Psoas muscle (tissue), 8 donors: ENCODE data around the gene B3GAT3. TPM values are rescaled to one million over a fixed set of nuclear protein-coding genes. Genes with fewer than 3 reads are reported as not detected.
A peak's percentile ranks its signal among the peaks of the same experiment; 100 is the strongest.

ENCODE experiments used
- ATAC-seq, 4 donors: fragments of 200-7000 bp; cut with Tn5 transposase; one replicate each; pipeline ENCODE4 v1.9.1; 2020; ENCODE audit warnings: moderate library complexity in 3 of 4, mild to moderate bottlenecking in 2 of 4
- DNase-seq, 2 donors: peaks; one replicate each; pipeline ENCODE4 v3.0.0-alpha.2; 2020
- H3K27ac ChIP-seq: fragments of 200-600 bp; one replicate; pipeline ENCODE4 v1.8.0; 2022
- H3K27me3 ChIP-seq, 3 donors: fragments of 200-600 bp in 1 of 3; one replicate each; pipeline versions ENCODE4 v1.6.1 to v1.8.0; 2013 to 2022; ENCODE audit warnings: low read length in 2 of 3, mild to moderate bottlenecking in 2 of 3, moderate library complexity in 1 of 3; ENCODE audit not compliant: insufficient read depth in 3 of 3
- H3K36me3 ChIP-seq, 2 donors: fragments of 200-600 bp in 1 of 2; one replicate each; pipeline versions ENCODE4 v1.6.1 to v1.8.0; 2013 to 2022; ENCODE audit warnings: low read depth in 1 of 2, mild to moderate bottlenecking in 1 of 2, moderate library complexity in 1 of 2; ENCODE audit not compliant: insufficient read depth in 1 of 2
- H3K4me1 ChIP-seq: fragments of 200-600 bp; one replicate; pipeline ENCODE4 v1.8.0; 2022
- H3K4me3 ChIP-seq: fragments of 200-600 bp; one replicate; pipeline ENCODE4 v1.8.0; 2022; ENCODE audit warnings: mild to moderate bottlenecking
- H3K9me3 ChIP-seq: fragments of 200-600 bp; one replicate; pipeline ENCODE4 v1.8.0; 2022
- WGBS, 3 donors: extraction: QIAGEN DNeasy Blood & Tissue Kit; methylation state at CpG; one replicate each; pipeline versions ENCODE4 v1.1.6 to v1.1.7; 2013; 5-methylcytosine and 5-hydroxymethylcytosine counted together
- intact Hi-C, 2 donors: fragments of 100-400 bp; cut with DNase I; formaldehyde crosslinking; loops; one replicate each; pipeline versions ENCODE4 v1.11.0 to v1.14.2; 2022
- polyA plus RNA-seq, 3 donors: library from polyadenylated mRNA; stranded (reverse); fragments of 200-250 nt; gene quantifications; one replicate each; pipeline ENCODE4 v1.2.3, GENCODE V29; 2013
- total RNA-seq, 4 donors: library from RNA; stranded (reverse); fragmentation: NEBNext Ultra II Directional in 2 of 4; extraction: Animal tissue kit (Norgen Biotek cat#: 25700) in 2 of 4; gene quantifications; one replicate each; pipeline versions ENCODE4 v1.2.1 to v1.2.4, GENCODE V29; 2021 to 2023
- TF ChIP-seq, protein P1 (sequence below): fragments of 200-600 bp; IDR thresholded peaks from one replicate; pipeline ENCODE4 v1.8.0; 2022; ENCODE audit warnings: antibody characterized with exemption
- donor health status: healthy with polysubstance abuse.
- donor health status: DM: no; HTN: no; CAD: no; lungs with moderate emphysema.
- donor health status: Bipolar disorder and iron deficiency.
- donor health status: healthy.
- donor health status: DM: yes; HTN: yes; CAD: no.
- donor health status: DM: no; HTN: no; CAD: no.
- donor health status: DM: no; HTN: no; CAD: no.
- donor health status: DM: yes; HTN: yes; CAD: no.

B3GAT3 gene
- total and polyA plus RNA-seq, 7 donors = 7.4 to 37.6 (median 11.7) TPM

GRCh38 chr11:62605902-62606301 is 15.9 kb downstream of the B3GAT3 start:
- Histone ChIP-seq H3K4me3 (no peak overlapping the region), H3K27me3 (no peaks in the 10 kb centered on the region), H3K9me3 (no peaks in the 10 kb centered on the region), H3K36me3 (peaks cover 0 to 37% of the 10 kb centered on the region in 2 donors), H3K27ac (no peak overlapping the region), H3K4me1 (peaks cover 8% of the 10 kb centered on the region)
- no peak for ATAC-seq
- intact Hi-C loops = no loop called here
- TF ChIP-seq, protein P1, sequence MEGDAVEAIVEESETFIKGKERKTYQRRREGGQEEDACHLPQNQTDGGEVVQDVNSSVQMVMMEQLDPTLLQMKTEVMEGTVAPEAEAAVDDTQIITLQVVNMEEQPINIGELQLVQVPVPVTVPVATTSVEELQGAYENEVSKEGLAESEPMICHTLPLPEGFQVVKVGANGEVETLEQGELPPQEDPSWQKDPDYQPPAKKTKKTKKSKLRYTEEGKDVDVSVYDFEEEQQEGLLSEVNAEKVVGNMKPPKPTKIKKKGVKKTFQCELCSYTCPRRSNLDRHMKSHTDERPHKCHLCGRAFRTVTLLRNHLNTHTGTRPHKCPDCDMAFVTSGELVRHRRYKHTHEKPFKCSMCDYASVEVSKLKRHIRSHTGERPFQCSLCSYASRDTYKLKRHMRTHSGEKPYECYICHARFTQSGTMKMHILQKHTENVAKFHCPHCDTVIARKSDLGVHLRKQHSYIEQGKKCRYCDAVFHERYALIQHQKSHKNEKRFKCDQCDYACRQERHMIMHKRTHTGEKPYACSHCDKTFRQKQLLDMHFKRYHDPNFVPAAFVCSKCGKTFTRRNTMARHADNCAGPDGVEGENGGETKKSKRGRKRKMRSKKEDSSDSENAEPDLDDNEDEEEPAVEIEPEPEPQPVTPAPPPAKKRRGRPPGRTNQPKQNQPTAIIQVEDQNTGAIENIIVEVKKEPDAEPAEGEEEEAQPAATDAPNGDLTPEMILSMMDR = no peak
- DNase-seq = peak in 1 of 2 donors; percentile 46
- 95 to 98% (median 96%) methylated on average over 15 of the region's 15 CpGs for WGBS, 3 donors

- Histone ChIP-seq H3K36me3 (peaks cover 0 to 37% of the 10 kb centered on the region in 2 donors), H3K27me3 (no peaks in the 10 kb centered on the region), H3K4me1 (peaks cover 11% of the 10 kb centered on the region), H3K9me3 (no peaks in the 10 kb centered on the region), H3K4me3 (no peak overlapping the region), H3K27ac (no peak overlapping the region)
- no peak for ATAC-seq
- TF ChIP-seq, protein P1 = no peak
- WGBS, 3 donors = 88 to 91% (median 89%) methylated on average over 6 of the region's 6 CpGs
- intact Hi-C loops = no loop called here
- DNase-seq = peak in 1 of 2 donors; percentile 43
These were observed 16.3 kb downstream of the B3GAT3 start for GRCh38 chr11:62605467-62605866.

GRCh38 chr11:62604460-62605120 is 17.2 kb downstream of the B3GAT3 start:
- intact Hi-C loops = no loop called here
- ATAC-seq (no peak), DNase-seq (peak in 1 of 2 donors; percentile 42)
- Histone ChIP-seq H3K9me3 (no peaks in the 10 kb centered on the region), H3K4me1 (peaks cover 20% of the 10 kb centered on the region), H3K27me3 (no peaks in the 10 kb centered on the region), H3K36me3 (peaks cover 2 to 39% of the 10 kb centered on the region in 2 donors), H3K4me3 (no peak overlapping the region), H3K27ac (no peak overlapping the region)
- TF ChIP-seq, protein P1 = no peak
- WGBS, 3 donors = 78 to 92% (median 83%) methylated on average over 12 to 13 of the region's 13 CpGs

- ATAC-seq = no peak
- WGBS, 3 donors = 92 to 96% (median 94%) methylated on average over 8 of the region's 8 CpGs
- Histone ChIP-seq H3K4me3 (no peak overlapping the region), H3K27me3 (no peaks in the 10 kb centered on the region), H3K4me1 (peaks cover 25% of the 10 kb centered on the region), H3K36me3 (peaks cover 2 to 36% of the 10 kb centered on the region in 2 donors), H3K9me3 (no peaks in the 10 kb centered on the region), H3K27ac (no peak overlapping the region)
- TF ChIP-seq, protein P1 = no peak
- intact Hi-C loops = no loop called here
- DNase-seq = peak in 1 of 2 donors; percentile 47
These were observed 17.9 kb downstream of the B3GAT3 start for GRCh38 chr11:62603776-62604299.

GRCh38 chr11:62603072-62603408 is 18.7 kb downstream of the B3GAT3 start:
- no peak for DNase-seq
- H3K4me1 ChIP-seq = peaks cover 29% of the 10 kb centered on the region

More at GRCh38 chr11:62603072-62603408, 18.7 kb downstream of the B3GAT3 start:
- Histone ChIP-seq H3K4me3 (peak overlapping the region; percentile 84), H3K36me3 (peaks cover 5 to 36% of the 10 kb centered on the region in 2 donors), H3K27me3 (no peaks in the 10 kb centered on the region), H3K27ac (peak overlapping the region; percentile 92), H3K9me3 (no peaks in the 10 kb centered on the region)
- WGBS, 3 donors = 37 to 46% (median 38%) methylated on average over 13 of the region's 13 CpGs
- TF ChIP-seq, protein P1 = no peak
- no peak for ATAC-seq
- intact Hi-C loops = no loop called here
